ENCODE data around the gene ZNF579. TPM values are rescaled to one million over a fixed set of nuclear protein-coding genes. Genes with fewer than 3 reads are reported as not detected.

The ZNF579 gene
- total RNA-seq, 1 donor from 2014 or later: 10.2 TPM

DNA sequence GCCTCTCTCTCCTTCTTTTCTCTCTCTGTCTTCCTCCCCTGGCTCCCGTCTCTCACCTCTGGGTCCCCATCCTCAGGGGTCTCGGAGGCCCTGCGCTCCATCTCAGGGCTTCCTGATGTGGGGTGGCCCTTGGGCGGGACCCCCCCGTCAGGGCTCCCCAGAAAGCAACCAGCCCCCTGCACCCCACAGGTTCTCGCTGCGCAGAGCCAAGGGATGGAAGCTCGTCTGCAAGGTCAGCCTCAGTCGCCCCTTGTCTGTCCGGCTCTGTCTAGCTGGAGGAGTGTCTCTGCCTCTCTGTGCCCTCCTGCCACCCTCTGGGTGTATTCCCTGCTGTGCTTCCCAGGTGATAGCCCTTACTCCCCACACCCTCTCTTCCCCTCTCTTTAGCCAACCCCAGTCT, 35.2 kb downstream of the ZNF579 start, which contains the start of gene SBK3:
SBK3 (minus strand) TSS at position 101 of the 400 bp plus-strand sequence; CDS start at position 101, 0 bp downstream.
- Mint-ChIP-seq H3K4me3 (no peak within 1 kb of the TSS), H3K27ac (no peak within 1 kb of the TSS), H3K36me3 (ENCODE audit: low read depth) (no peaks in the 10 kb centered on the region), H3K9me3 (peaks cover 4% of the 10 kb centered on the region), H3K27me3 (ENCODE audit: insufficient read depth) (peaks cover 8% of the 10 kb centered on the region), H3K4me1 (ENCODE audit: low read depth) (peaks cover 5% of the 10 kb centered on the region)
- intact Hi-C loops (cut with micrococcal nuclease): no loop called here
- DNase-seq (ENCODE audit: low spot score): no peak

DNA sequence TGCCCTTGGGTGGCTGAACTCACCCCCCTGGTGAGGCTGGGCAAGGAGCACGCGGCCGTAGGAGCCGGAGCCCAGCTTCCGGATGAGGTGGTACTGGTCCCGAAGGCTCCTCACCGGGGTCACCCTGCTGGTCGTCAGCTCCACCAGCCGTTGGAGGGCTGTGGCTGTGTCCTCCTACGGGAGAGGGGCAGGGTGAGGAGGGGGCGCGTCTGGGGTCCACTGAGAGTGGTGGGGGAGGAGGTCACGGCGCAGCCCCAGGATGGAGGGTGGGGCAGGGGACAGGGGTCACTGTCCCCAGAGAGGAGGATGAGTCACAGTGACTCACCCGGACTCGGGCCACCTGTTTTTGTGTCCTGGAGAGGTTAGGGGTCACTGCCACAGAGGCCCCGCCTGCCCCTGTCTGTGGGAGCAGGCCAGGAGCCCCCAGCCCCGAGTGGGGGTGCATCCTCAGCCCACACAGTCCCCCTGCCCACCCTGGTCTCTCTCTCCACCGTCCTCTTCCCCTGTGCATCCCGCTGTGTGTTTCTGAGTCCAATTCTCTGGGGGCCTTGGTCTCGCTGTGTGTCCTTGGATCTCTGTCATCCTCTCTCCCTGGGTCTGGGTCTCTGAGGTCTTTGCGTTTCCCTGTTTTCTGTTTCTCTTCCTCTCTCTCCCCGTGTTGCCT, 35.7 kb downstream of the ZNF579 start:
- H3K27ac Mint-ChIP-seq: no peak overlapping the region
- peaks cover 5% of the 10 kb centered on the region for H3K4me1 Mint-ChIP-seq (ENCODE audit: low read depth)
- peaks cover 4% of the 10 kb centered on the region for H3K9me3 Mint-ChIP-seq
- intact Hi-C loops (cut with micrococcal nuclease): no loop called here
- peaks cover 8% of the 10 kb centered on the region for H3K27me3 Mint-ChIP-seq (ENCODE audit: insufficient read depth)
- no peaks in the 10 kb centered on the region for H3K36me3 Mint-ChIP-seq (ENCODE audit: low read depth)
- H3K4me3 Mint-ChIP-seq: no peak overlapping the region
- DNase-seq (ENCODE audit: low spot score): no peak

GRCh38 chr19:55544014-55544413, 36.6 kb downstream of the ZNF579 start:
- Mint-ChIP-seq H3K4me3 (no peak overlapping the region), H3K27ac (no peak overlapping the region), H3K27me3 (ENCODE audit: insufficient read depth) (peaks cover 8% of the 10 kb centered on the region), H3K9me3 (peaks cover 4% of the 10 kb centered on the region), H3K36me3 (ENCODE audit: low read depth) (no peaks in the 10 kb centered on the region), H3K4me1 (ENCODE audit: low read depth) (peaks cover 5% of the 10 kb centered on the region)
- intact Hi-C loops (cut with micrococcal nuclease): no loop called here
- no peak for DNase-seq (ENCODE audit: low spot score)

DNA sequence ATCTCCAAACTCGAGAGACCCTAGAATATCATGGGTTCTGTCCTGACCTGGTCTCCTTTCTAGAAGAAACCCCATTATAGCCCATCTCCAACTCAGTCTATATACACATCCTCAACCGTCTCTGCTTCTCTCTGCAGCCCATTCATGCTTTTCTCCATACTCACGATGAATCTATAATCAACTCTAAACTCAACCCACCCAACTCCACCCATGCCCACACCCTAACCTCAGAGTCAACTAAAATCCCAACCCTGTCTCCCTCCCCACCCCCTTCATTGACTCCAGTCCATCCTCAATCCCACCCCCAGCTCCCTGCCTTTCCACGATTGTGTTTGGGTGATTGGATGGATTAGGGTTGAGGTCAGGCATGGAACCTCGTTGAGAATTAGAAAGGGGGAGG, 37.1 kb downstream of the ZNF579 start:
- Mint-ChIP-seq H3K4me1 (ENCODE audit: low read depth) (peaks cover 5% of the 10 kb centered on the region), H3K27me3 (ENCODE audit: insufficient read depth) (peaks cover 8% of the 10 kb centered on the region), H3K4me3 (no peak overlapping the region), H3K9me3 (peaks cover 4% of the 10 kb centered on the region), H3K27ac (no peak overlapping the region), H3K36me3 (ENCODE audit: low read depth) (no peaks in the 10 kb centered on the region)
- intact Hi-C loops (cut with micrococcal nuclease): no loop called here
- no peak for DNase-seq (ENCODE audit: low spot score)

GRCh38 chr19:55542292-55542855, 38.3 kb downstream of the ZNF579 start:
- intact Hi-C loops (cut with micrococcal nuclease): no loop called here
- Mint-ChIP-seq H3K27me3 (ENCODE audit: insufficient read depth) (peaks cover 4% of the 10 kb centered on the region), H3K4me1 (ENCODE audit: low read depth) (peaks cover 3% of the 10 kb centered on the region), H3K36me3 (ENCODE audit: low read depth) (no peaks in the 10 kb centered on the region), H3K9me3 (peaks cover 4% of the 10 kb centered on the region), H3K4me3 (no peak overlapping the region), H3K27ac (no peak overlapping the region)
- DNase-seq (ENCODE audit: low spot score): no peak

GRCh38 chr19:55541091-55541490, 39.6 kb downstream of the ZNF579 start:
- Mint-ChIP-seq H3K4me1 (ENCODE audit: low read depth) (no peaks in the 10 kb centered on the region), H3K36me3 (ENCODE audit: low read depth) (no peaks in the 10 kb centered on the region), H3K9me3 (peaks cover 4% of the 10 kb centered on the region), H3K27ac (no peak overlapping the region), H3K4me3 (no peak overlapping the region), H3K27me3 (ENCODE audit: insufficient read depth) (peaks cover 3% of the 10 kb centered on the region)
- intact Hi-C loops (cut with micrococcal nuclease): no loop called here
- DNase-seq (ENCODE audit: low spot score): no peak

DNA sequence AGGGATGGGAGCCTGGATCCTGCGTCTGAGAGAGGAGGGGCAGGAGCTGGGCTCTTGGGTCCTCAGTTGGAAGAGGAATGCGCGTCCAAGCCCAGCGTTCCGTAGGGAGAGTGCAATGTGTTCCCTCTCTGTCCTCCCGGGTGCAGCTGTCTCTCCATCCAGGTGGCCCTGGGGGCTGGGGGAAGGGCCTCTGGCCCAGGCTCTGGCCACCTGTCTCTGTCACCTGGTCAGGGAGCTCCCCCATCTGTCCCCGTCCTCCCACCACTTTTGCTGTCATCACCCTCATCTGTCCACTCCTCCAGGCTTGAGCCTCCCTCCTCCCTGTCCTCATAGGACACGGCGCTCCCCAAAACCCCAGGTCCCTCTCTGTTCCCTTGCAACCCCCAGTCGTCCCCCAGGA, 40.0 kb downstream of the ZNF579 start:
- intact Hi-C loops (cut with micrococcal nuclease): no loop called here
- Mint-ChIP-seq H3K27me3 (ENCODE audit: insufficient read depth) (peaks cover under 1% of the 10 kb centered on the region), H3K36me3 (ENCODE audit: low read depth) (no peaks in the 10 kb centered on the region), H3K9me3 (peaks cover 4% of the 10 kb centered on the region), H3K4me3 (no peak overlapping the region), H3K27ac (no peak overlapping the region), H3K4me1 (ENCODE audit: low read depth) (no peaks in the 10 kb centered on the region)
- DNase-seq (ENCODE audit: low spot score): no peak

- Mint-ChIP-seq H3K4me1 (ENCODE audit: low read depth) (no peaks in the 10 kb centered on the region), H3K36me3 (ENCODE audit: low read depth) (no peaks in the 10 kb centered on the region), H3K4me3 (no peak overlapping the region), H3K27ac (no peak overlapping the region), H3K27me3 (ENCODE audit: insufficient read depth) (no peaks in the 10 kb centered on the region), H3K9me3 (peaks cover 4% of the 10 kb centered on the region)
- no peak for DNase-seq (ENCODE audit: low spot score)
- intact Hi-C loops (cut with micrococcal nuclease): no loop called here
Observed at GRCh38 chr19:55539090-55539984, 41.3 kb downstream of the ZNF579 start.

GRCh38 chr19:55538132-55538531, 42.5 kb downstream of the ZNF579 start:
- H3K36me3 Mint-ChIP-seq (ENCODE audit: low read depth): no peaks in the 10 kb centered on the region
- DNase-seq (ENCODE audit: low spot score): no peak
- H3K9me3 Mint-ChIP-seq: no peaks in the 10 kb centered on the region
- no peaks in the 10 kb centered on the region for H3K27me3 Mint-ChIP-seq (ENCODE audit: insufficient read depth)
- intact Hi-C loops (cut with micrococcal nuclease): no loop called here
- no peak overlapping the region for H3K4me3 Mint-ChIP-seq
- H3K4me1 Mint-ChIP-seq (ENCODE audit: low read depth): no peaks in the 10 kb centered on the region
- H3K27ac Mint-ChIP-seq: no peak overlapping the region

DNA sequence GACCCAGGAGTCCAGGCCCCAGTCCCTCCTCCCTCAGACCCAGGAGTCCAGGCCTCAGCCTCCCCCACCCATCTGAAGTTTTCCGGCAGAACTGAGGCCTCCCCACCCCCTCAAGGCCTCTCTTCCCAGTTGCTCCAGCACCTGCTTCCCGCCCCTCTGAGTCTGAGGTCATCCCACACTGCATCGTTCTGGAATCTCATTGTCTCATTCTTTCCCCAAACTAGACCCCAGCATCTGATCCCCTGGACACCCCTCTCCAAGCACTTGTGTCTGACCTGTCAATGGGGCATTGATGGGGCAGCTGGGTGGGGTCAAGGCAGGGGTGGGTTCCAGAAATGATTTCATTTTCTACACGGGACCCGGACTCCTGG, 42.9 kb downstream of the ZNF579 start:
- intact Hi-C loops (cut with micrococcal nuclease): no loop called here
- Mint-ChIP-seq H3K27ac (no peak overlapping the region), H3K27me3 (ENCODE audit: insufficient read depth) (no peaks in the 10 kb centered on the region), H3K4me3 (no peak overlapping the region), H3K9me3 (no peaks in the 10 kb centered on the region), H3K4me1 (ENCODE audit: low read depth) (no peaks in the 10 kb centered on the region), H3K36me3 (ENCODE audit: low read depth) (no peaks in the 10 kb centered on the region)
- no peak for DNase-seq (ENCODE audit: low spot score)

GRCh38 chr19:55536951-55537740, 43.5 kb downstream of the ZNF579 start, which contains the start of gene SBK2:
Gene SBK2, minus strand, starts transcription at chr19:55537133. Its CDS starts 839 bp downstream, at chr19:55536294.
- Mint-ChIP-seq H3K4me1 (ENCODE audit: low read depth) (no peaks in the 10 kb centered on the region), H3K36me3 (ENCODE audit: low read depth) (no peaks in the 10 kb centered on the region), H3K27me3 (ENCODE audit: insufficient read depth) (no peaks in the 10 kb centered on the region), H3K4me3 (no peak within 1 kb of the TSS), H3K27ac (no peak within 1 kb of the TSS), H3K9me3 (no peaks in the 10 kb centered on the region)
- DNase-seq (ENCODE audit: low spot score): no peak
- intact Hi-C loops (cut with micrococcal nuclease): no loop called here

DNA sequence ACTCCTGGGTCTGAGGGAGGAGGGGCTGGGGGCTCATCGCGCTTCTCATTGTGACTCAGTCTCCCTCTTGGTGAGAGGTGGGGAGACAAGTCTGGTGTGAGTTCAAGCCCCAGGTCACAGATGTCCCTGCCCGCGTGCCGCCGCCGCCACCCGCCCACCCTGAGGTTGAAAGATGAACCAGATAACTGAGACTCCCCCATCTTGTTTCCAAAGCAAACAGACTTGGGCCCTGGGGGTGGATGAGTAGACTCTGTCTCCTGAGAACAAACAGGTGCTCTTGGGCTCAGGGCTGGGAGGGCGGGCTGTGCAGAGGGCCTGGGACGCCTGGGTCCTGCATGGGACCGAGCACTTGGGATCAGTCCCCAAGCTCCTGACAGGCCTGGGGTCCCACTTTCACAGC, 44.3 kb downstream of the ZNF579 start:
- no peak for DNase-seq (ENCODE audit: low spot score)
- Mint-ChIP-seq H3K27me3 (ENCODE audit: insufficient read depth) (no peaks in the 10 kb centered on the region), H3K4me1 (ENCODE audit: low read depth) (no peaks in the 10 kb centered on the region), H3K36me3 (ENCODE audit: low read depth) (no peaks in the 10 kb centered on the region), H3K27ac (no peak overlapping the region), H3K9me3 (no peaks in the 10 kb centered on the region), H3K4me3 (no peak overlapping the region)
- intact Hi-C loops (cut with micrococcal nuclease): no loop called here

Data from activated T-helper 1 cell treated with anti-CD3 and anti-CD28 coated beads, Interleukin-12 subunit alpha, Interleukin-12 subunit beta, Interleukin-2, Interleukin-4 antibody, amounts not matched to agents 30 ng/mL and 10 ng/mL and 1 ng/mL, durations not matched to agents 14 hours and 24 hours and 36 hours (primary cell).